ENCODE results near the gene DAZL.

The DAZL gene

DNA sequence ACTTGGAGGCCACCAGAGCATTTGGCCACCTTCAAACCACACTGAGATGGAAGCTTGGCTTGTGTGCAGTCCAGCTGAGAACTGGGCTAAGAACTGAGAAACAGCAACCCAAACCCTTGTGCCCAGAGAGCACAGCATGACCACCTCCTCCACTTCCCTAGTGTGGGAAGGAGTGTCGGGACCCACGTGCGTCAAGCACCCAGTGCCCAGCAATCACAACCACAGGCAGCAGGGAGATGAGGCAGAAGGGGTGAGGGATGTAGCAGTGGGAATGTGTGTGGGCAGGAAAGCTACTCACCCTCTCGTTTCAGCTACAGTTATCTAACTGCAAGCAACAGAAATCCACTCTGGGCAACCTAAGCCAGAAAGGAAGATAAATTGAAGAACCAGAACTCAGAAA, 66.7 kb downstream of the DAZL start:
- no peak for FAIRE-seq

DNA sequence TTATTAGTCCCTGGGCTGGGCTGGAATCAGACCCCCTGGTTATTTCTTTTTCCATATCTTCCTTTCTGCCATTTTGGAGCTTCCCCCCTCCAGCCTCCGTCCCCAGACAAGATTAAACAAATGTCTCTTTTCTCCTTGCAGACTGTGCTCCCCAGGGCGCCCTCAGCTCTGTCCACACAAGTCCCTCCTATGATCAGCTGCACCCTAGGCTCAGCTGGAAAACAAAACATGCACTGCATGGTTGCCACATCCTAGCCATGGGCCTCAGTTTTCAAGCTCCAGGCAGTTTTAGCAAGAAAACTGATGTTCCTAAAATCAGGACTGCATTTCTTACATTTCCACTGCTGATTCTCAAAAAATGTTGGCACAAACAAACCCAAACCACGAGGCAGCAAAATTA, 68.2 kb downstream of the DAZL start:
- no peak for FAIRE-seq
